NCI-H187 (cell line): ENCODE results near the gene MTCH2.

ENCODE experiments used
- DNase-seq, 2 experiments: peaks; one replicate each; lab custom pipeline; 2025; lab: John Stamatoyannopoulos, UW

The MTCH2 gene

GRCh38 chr11:47589977-47590861 is 52.1 kb downstream of the MTCH2 start:
- DNase-seq = no peak

- no peak for DNase-seq
These were observed 52.8 kb downstream of the MTCH2 start for GRCh38 chr11:47589584-47589976.

- DNase-seq = no peak
These were observed 53.2 kb downstream of the MTCH2 start for GRCh38 chr11:47589118-47589517.

- DNase-seq = no peak
These were observed 54.5 kb downstream of the MTCH2 start for GRCh38 chr11:47587723-47588326.

- no peak for DNase-seq
These were observed 55.2 kb downstream of the MTCH2 start for GRCh38 chr11:47587039-47587716.

- no peak for DNase-seq
These were observed 56.1 kb downstream of the MTCH2 start, which contains the start of gene FAM180B for GRCh38 chr11:47586098-47586855. TSS of gene FAM180B (plus strand) at chr11:47586678. CDS start at chr11:47586769, 91 bp downstream.

GRCh38 chr11:47583844-47584243 is 58.5 kb downstream of the MTCH2 start:
- no peak for DNase-seq

- DNase-seq = peak; percentile 76 to 99
These were observed 63.5 kb downstream of the MTCH2 start, which contains the start of the genes KBTBD4 and NDUFS3 for GRCh38 chr11:47578524-47579494. TSS of gene KBTBD4 (minus strand) at chr11:47578970. CDS start at chr11:47578951, 19 bp downstream. TSS of gene NDUFS3 (plus strand) at chr11:47579074. CDS start at chr11:47579092, 18 bp downstream.

- DNase-seq = no peak
These were observed 64.8 kb downstream of the MTCH2 start for GRCh38 chr11:47577460-47578041.

- DNase-seq = no peak
These were observed 69.0 kb downstream of the MTCH2 start for GRCh38 chr11:47573321-47573720.

GRCh38 chr11:47572715-47573255 is 69.6 kb downstream of the MTCH2 start:
- no peak for DNase-seq

- no peak for DNase-seq
These were observed 70.5 kb downstream of the MTCH2 start for GRCh38 chr11:47571895-47572294.

- DNase-seq = no peak
These were observed 71.0 kb downstream of the MTCH2 start for GRCh38 chr11:47571357-47571729.

- no peak for DNase-seq
These were observed 71.6 kb downstream of the MTCH2 start for GRCh38 chr11:47570651-47571356.

- no peak for DNase-seq
These were observed 72.7 kb downstream of the MTCH2 start for GRCh38 chr11:47569646-47570045.
